Left cardiac atrium (tissue), 4 donors: ENCODE data around the gene TRIM29. TPM values are rescaled to one million over a fixed set of nuclear protein-coding genes. Genes with fewer than 3 reads are reported as not detected.
A peak's percentile ranks its signal among the peaks of the same experiment; 100 is the strongest.
"Not testable (repeated sequence)": the region's sequence is repeated elsewhere in the genome, so short reads cannot be mapped to it uniquely, and the experiment has no call there.

ENCODE experiments used
- ATAC-seq, 2 donors: fragments of 200-7000 bp; cut with Tn5 transposase; one replicate each; pipeline ENCODE4 v1.9.1; 2020; ENCODE audit warnings: mild to moderate bottlenecking in 2 of 2, moderate library complexity in 2 of 2
- DNase-seq: peaks from one replicate; pipeline ENCODE4 v3.0.0-alpha.2; 2020
- intact Hi-C, 2 donors: fragments of 100-400 bp; cut with DNase I; formaldehyde crosslinking; loops; one replicate each; pipeline versions ENCODE4 v1.14.1 to v1.15.1; 2022 to 2023
- long read RNA-seq: library from polyadenylated mRNA; unstranded; transcript quantifications from one replicate; pipeline ENCODE4 v2.0.0, GENCODE V29; 2021
- total RNA-seq, 2 donors: library from RNA; stranded (reverse); fragmentation: NEBNext Ultra II Directional; extraction: Animal tissue kit (Norgen Biotek cat#: 25700); gene quantifications; one replicate each; pipeline ENCODE4 v1.2.1, GENCODE V29; 2021
- donor health status: DM: no; HTN: yes; CAD: no.
- donor health status: DM: no; HTN: yes; CAD: no; lungs with severe emphysema.
- donor health status: DM: yes; HTN: yes; CAD: no.
- donor health status: Dilated cardiomyopathy.

TRIM29 gene, protein sequence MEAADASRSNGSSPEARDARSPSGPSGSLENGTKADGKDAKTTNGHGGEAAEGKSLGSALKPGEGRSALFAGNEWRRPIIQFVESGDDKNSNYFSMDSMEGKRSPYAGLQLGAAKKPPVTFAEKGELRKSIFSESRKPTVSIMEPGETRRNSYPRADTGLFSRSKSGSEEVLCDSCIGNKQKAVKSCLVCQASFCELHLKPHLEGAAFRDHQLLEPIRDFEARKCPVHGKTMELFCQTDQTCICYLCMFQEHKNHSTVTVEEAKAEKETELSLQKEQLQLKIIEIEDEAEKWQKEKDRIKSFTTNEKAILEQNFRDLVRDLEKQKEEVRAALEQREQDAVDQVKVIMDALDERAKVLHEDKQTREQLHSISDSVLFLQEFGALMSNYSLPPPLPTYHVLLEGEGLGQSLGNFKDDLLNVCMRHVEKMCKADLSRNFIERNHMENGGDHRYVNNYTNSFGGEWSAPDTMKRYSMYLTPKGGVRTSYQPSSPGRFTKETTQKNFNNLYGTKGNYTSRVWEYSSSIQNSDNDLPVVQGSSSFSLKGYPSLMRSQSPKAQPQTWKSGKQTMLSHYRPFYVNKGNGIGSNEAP
- total RNA-seq, result under 1 TPM in 1 of 2 donors, not detected in 1; 0.50 TPM
- long read RNA-seq, result 0 reads

DNA sequence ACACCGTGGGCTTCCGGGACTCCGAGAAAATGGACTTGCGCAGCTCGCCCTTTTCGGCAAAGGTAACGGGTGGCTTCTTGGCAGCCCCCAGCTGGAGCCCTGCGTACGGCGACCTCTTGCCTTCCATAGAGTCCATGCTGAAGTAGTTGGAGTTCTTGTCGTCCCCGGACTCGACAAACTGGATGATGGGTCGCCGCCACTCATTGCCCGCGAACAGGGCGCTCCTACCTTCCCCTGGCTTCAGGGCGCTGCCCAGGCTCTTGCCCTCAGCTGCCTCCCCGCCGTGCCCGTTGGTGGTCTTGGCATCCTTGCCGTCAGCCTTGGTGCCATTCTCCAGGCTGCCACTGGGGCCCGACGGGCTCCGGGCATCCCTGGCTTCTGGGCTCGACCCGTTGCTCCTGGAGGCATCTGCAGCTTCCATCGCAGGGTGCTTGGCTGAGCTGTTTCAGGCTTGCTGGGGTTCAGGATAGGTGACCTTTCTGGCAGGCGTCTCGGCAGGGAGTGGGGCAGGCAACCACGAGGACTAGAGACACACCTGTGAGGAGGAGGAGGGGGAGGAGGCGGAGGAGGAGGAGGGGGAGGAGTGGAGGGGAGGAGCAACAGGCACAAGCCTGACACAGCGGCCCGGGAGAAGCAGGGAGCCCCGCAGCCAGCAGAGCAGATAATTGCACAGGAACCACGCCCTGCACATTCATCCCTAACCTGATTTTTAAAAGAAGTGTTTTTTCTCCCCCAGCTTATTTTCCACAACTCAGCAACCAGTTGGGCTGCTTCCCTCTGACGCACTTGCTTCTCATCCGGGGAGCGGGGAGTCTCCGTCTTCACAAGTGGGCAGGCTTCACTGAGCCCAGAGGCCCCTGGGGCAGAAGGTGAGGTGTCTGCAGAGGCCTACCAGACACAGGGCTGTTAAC is at the start of gene TRIM29:
TRIM29 (minus strand) TSS at position 503 of the 911 bp plus-strand sequence; CDS start at position 421, 82 bp downstream.
- ATAC-seq (peak; percentile 47 to 84), DNase-seq (no peak)
- intact Hi-C loops, result no loop called here

DNA sequence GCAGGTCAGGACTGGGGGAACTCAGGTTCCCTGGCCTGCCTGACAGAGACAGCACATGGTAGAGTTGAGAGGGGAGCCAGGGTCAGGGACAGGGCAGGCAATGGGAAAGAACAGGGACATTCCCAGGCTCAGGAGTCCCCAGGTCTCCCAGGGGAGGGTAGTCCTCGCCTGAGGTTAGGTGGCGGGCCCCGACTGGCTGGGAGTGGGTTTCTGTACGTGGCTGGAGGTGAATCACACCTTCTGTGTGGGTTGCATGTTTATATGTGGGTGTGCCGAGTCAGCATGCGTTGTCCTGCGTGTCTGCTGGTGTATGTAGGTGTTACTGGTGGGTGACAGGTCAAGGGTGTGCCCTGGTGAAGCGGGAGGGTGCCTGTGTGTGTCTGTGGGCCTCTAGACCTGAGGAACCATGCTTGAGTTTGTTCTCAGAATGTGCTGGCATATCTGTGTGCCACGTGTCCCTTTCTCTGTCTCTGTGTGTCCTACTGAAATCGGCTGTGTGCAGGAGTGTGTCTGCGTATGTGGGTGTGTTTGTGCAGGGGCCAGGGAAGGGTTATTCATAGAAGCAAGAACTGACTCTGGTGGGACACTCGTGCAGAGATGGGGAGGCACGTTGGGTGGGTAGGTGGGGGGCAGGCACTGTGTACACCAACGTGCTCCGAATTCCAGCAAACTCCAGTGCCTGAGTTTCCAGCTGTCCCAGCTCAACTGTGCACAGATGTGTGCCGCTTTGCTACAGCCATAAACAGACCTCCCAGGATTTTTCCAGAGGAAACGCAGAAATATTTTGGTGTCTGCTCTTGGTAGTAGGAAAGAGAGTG is 49.1 kb upstream of the TRIM29 start:
- intact Hi-C loops, result no loop called here
- no peak for DNase-seq
- peak in 1 of 2 donors; percentile 9 for ATAC-seq

DNA sequence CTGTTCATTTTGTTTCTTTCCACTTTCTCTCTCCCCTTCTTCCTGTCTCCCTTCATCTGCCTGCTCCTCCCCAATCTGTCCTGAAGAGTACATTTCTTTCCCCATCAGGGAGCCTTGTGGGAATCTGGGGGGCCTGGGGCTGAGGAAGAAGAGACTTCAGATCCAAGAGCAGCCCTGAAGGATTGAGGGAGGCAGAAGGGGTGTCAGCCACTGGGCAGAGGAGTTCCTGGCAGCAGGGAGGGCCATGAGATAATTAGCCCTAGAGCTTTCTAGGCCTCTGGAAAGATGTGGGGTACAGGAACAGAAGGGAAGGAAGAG is 48.5 kb upstream of the TRIM29 start:
- intact Hi-C loops, result no loop called here
- ATAC-seq (no peak), DNase-seq (no peak)

DNA sequence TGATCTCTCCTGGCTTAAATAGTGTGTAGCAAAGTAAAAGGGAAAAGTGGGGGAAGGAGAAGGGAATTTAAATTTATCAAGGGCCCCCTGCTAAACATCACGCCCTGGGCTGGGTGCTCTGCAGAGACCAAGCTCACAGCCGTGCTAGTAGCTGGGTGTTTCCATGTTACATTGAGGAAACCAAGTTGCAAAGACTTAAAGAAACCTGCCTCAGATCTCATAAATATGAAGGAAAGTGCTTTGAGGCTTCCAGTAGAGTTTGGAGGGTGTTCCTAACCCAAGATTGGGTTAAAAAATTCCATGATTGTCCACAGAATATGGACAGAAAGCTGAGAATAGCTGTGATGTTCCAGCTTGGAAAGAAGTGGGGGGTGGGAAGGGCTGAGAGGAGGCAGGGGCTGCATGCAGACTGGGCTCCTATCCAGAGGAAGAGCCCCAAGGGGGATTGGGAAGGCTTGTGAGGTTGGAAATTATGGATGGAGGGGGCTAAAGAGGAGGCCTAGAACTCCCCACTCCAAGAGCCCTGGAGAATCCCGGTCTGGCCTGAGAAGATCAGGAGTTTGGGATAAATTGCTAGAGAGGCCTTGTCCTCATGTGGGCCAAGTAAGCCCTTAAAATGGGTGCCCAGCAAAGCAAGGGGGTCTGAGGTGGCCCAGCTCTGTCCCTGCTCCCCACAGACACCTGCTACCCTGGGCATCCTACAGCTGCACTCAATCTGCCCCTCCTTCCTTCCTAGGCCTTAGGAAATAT is 48.0 kb upstream of the TRIM29 start:
- ATAC-seq (peak; percentile 13 to 31), DNase-seq (no peak)
- intact Hi-C loops, result no loop called here

DNA sequence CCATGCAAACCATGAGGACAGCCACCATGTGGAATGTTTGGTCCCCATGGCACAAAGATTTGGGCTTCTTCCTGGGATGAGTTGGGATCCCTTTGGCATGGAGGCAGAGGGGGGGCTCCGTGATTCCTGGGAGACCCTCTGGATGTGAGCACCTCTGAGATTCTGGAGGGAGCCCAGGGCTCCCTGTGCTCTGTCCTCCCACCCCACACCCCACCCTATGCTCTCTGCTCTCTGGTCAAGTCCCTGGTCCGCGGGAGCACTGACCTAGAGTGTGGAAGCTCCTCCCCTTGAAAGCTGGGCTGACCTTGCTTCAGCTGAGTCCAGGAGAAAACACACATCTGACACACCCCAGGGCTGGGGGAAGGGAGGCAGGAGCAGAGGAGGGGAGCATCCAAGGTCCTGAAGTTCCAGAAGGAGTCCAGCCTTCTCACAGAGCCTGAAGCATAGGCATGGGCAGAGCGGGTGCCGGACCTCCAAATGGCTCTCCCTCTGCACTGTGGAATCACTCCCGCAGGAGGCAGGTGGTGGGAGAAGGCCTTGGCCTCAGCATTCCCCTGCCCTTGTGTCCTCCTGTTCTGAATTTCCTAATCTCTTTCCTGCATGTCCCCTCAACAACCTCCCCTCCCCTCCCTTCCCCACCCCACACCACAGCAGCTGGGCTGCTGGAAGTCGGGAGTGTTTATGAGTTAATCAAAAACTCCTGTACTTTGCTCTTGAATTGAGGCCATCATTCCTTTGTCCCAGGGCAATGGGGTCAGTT is 47.2 kb upstream of the TRIM29 start:
- ATAC-seq, result peak; percentile 63 to 78
- DNase-seq, result peak; percentile 58
- intact Hi-C loops, result no loop called here

DNA sequence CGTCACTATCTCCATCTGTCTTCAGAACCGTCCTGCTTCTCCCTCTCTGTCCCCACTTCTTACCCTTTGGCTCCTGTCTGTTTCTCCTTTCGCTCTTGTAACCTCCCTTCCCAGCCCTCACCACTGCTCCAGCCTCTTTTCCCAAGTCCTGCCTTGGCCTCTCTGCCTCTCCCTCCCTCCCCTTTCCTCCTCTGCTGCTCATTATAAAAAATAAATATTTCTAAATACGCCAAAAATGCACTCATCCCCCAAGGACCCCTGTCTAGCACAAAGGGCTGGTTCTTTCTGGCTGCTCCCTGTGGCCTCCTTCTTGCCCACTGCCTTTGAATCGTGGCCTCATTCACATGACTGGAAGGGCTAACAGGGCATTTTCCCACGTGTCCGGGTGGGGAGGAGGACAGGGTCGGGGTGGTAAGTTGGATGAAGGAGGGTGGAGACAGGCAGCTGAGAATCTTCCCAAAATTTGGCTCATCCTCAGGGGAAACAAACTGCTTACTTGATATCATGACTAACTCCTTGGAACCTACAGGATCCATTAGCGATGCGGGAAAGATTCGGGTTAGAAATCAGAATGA is 46.5 kb upstream of the TRIM29 start:
- ATAC-seq (peak; percentile 41 to 51), DNase-seq (no peak)
- intact Hi-C loops, result no loop called here

DNA sequence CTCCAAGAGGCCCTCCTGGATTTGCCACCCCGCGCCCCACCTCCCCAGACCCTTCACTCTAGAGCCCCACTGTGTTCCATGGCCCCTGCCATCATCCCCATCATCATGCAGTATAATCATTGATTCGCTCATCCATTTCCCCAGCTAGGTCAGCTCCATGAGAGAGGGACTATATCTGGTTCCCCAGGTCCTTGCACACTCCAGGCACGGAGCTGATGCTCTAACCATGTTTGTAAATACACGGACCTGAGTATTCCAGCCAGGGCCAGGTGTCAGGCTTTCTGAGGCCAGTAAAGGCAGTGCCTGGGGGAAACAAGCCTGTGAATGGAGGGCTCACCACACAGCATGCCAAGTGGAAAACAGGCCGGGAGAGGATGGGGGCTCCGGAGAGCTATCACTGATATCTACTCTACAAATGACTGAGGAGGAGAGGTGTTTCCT is 45.8 kb upstream of the TRIM29 start:
- ATAC-seq, result no peak
- intact Hi-C loops, result no loop called here
- no peak for DNase-seq

DNA sequence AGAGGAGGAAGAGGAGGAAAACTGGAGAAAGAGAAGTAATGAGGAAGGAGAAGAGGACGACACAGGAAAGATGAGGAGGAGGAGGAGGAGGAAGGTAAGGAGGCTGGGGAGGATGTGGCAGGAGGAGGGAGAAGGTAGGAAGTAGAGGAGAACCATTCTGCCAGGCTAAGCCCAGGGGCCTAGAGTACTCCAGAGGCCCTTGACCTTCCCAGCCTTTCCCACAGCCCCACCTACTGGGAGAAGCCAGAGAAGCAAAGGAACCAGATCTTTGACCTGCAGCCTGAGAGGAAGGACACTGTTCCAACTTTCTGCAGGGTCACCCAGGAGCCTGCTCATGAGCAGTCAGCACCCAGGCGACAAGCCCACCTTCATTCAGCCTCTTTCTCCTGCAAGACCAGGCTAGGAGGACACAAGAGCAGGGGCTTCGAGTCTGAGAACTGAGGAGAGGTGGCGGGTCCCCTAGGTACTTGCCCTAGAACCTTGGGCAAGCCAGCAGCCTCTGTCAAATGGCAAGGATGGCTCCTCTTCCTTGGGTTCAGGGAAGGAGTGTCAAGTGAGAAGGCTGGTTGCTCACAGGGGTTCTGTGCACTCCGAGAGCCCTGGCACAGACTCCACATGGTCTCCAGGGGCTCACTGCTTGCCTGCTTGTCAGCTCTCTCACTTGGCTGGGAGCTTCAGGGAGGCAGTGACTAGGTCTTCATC is 45.0 kb upstream of the TRIM29 start:
- intact Hi-C loops, result no loop called here
- DNase-seq, result no peak
- no peak for ATAC-seq

DNA sequence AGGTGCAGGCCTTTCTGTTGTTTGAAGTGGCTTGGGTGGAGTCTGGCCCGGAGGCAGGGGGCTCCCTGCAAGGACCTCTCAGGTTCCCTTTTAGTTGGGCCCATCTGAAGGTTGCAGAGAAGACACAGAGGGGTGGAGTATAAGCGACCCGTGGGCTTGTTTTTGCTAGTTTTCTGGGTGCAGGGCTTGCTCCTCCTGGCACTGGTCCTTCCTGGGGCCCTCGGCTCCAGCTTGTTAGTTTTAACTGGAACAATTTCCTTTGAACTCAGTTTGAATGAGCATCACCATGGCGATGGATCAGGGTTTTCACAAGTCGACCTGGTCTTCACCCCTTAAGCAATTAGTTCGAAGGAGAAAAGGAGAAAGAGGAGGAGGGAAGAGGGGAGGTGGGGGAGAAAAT is 44.5 kb upstream of the TRIM29 start:
- ATAC-seq (no peak), DNase-seq (no peak)
- intact Hi-C loops, result no loop called here

DNA sequence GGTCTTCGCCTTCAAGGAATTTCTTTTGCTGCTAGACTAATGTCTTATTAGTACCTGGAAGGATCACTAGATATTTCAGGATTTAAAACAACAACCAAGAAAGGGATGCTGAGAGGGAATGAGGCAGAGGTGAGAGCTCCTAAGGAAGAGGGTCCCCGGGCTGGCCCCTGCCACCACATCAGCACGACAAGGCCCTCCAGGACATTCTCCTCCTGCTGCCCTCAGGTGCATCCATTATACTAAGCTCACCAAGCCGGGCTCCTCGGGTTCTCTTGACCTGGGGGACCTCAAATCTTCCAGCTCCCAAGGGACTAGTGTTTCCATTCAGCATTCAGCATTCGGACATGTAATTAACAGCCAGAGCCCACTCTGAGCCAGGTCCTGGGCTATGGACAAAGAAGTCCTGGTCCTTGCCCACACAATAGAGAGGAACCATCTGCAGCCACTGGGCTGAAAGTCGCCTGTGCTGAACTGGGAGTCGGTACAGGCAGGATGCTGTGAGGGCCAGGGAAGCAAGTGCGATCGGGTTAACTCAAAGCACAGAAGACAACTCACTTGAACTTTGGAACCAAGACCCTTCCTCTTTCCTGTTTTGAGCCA is 43.6 kb upstream of the TRIM29 start:
- intact Hi-C loops, result no loop called here
- no peak for DNase-seq
- no peak for ATAC-seq

DNA sequence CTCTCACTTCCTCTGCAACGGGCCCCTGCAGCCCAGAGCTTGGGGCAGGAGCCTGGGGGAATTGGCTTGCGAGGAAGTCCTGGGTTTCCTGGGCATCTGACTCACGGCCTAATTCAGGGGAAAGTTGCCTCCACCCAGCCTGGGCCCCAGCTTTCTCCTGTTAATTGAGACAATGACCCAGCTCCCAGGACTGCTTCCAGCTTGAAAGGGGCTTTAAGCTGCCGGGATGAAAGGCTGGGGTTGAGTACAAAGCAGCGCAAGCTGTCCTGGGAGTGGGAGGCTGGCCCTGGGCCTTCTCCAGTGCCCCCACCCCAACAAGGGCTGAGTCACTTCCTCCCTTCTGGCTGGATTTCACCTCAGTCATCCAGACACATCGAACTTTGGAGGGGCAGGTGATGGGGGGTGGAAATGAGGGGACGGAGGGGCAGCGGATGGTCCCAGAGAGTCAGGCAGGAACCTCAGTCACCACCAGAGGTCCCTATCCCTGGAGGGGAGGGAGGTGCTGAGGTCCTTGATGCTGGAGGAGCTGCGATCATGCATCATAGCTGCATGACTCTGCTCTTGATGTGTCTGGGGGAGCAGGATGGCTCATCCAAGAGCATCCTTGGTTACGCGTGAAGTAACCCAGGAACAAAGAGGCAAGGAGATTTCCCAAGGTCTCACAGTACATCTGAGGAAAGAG is 42.8 kb upstream of the TRIM29 start:
- peak in 1 of 2 donors; percentile 44 for ATAC-seq
- intact Hi-C loops, result no loop called here
- DNase-seq, result peak; percentile 28

DNA sequence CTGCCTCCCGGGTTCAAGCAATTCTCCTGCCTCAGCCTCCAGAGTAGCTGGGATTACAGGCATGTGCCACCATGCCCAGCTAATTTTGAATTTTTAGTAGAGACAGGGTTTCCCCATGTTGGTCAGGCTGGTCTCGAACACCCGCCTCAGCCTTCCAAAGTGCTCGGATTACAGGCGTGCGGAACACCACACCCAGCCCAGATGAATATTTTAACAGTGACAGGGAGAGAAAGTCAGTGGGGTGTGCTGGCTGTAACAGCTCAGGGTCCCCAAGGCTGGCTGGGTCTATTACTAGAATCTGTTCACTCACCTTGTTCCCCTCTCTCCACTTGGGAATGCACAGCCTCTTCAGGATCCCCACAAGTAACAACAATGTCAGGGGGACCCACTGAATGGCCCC is 42.1 kb upstream of the TRIM29 start:
- intact Hi-C loops, DNase-seq, ATAC-seq: not testable (repeated sequence)

DNA sequence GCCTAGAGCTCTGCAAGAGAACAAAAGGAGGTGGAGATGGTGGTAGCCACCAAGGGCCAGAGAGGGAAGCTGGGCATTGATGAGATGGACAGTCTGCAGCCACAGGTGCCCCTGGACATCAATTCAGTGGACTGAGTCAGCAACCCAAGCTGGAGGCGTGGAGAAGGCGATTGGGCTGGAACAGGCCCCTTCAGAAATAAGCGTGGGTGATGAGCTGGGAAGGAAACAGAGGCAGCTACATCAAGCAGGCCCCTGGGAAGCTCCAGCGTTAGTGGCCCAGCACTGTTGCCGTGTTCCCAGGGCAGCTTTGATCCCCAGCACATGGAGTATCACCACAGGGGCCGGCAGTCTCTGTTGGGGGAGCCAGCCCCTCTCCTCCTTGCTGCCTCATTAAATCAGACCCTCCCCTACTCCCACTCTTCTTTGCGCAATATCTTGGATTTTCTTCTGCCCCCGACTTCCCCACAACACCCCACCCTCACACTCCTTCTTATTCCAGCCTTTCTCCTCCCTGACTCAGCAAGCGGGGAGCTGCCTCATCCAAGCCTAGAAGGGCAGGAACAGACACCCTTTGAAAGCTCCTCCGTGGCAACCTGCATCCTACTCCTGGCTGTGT is 41.3 kb upstream of the TRIM29 start:
- DNase-seq (no peak), ATAC-seq (peak in 1 of 2 donors; percentile 47)
- intact Hi-C loops, result no loop called here

DNA sequence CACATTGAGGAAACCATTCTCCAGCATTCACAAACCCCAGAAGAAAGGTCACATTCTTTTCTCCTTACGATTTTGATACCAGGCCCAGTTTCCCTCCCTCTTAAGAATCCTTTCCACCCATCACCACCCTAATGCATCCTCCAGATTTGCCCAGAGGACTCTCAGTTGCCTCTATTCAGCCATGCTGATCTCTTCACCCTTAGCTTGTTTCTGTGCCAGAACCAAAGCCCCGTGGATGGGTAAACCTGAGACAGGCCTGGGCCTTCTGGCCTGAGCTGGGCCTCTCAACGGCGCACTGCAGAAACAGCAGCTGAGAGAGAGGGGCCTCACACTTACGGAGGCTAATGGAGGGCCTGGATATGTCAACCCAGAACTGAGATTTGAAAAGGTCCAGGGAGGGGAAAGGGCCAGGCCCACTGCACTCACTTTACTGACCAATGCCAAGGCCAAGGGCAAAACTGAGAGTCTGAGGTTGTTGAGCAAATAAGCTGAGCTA is 40.7 kb upstream of the TRIM29 start:
- DNase-seq (no peak), ATAC-seq (peak in 1 of 2 donors; percentile 5)
- intact Hi-C loops, result no loop called here

DNA sequence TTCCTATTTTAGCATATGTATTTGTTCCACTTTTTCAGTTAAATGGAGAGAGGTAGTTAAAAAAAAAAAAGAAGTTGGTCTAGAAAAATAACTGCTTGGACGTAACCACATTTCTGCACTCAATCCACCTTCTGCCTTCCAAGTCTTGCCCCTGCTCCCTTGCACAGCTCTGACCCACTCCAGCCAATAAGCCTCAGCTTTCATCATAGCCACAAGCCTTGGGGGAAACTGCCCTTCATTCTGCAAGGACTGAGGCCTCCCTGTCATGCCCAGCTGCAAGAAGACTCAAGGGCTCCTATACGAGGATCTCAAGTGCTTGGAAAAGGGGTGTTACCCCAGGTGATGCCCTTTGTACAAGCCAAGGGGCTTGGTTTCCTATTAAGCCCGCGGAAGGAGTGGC is 37.0 kb upstream of the TRIM29 start:
- intact Hi-C loops, result loop anchor here in 1 of 2 donors (2.0 kb wide), 1 partner anchor 56 kb away; no protein-coding TSS in a partner anchor
- DNase-seq (no peak), ATAC-seq (no peak)
